NCI-H82 (cell line): ENCODE data around the gene CCDC33.

Experiments
- DNase-seq: peaks from one replicate; lab custom pipeline; 2025; lab: John Stamatoyannopoulos, UW

Gene CCDC33

GRCh38 chr15:74312445-74313007, 76.4 kb downstream of the CCDC33 start:
- DNase-seq = peak; percentile 98

- DNase-seq = no peak
Measured at GRCh38 chr15:74313889-74314288, 77.8 kb downstream of the CCDC33 start.

GRCh38 chr15:74314795-74315438, 78.8 kb downstream of the CCDC33 start:
- no peak for DNase-seq

GRCh38 chr15:74315626-74316025, 79.5 kb downstream of the CCDC33 start:
- DNase-seq = no peak

GRCh38 chr15:74316141-74316540, 80.0 kb downstream of the CCDC33 start:
- DNase-seq = no peak

- peak; percentile 93 for DNase-seq
Measured at GRCh38 chr15:74317820-74318375, 81.8 kb downstream of the CCDC33 start.

GRCh38 chr15:74318376-74319137, 82.4 kb downstream of the CCDC33 start:
- DNase-seq = peak; percentile 60

GRCh38 chr15:74319138-74319460, 83.0 kb downstream of the CCDC33 start:
- no peak for DNase-seq

- DNase-seq = peak; percentile 30
Measured at GRCh38 chr15:74319596-74320351, 83.6 kb downstream of the CCDC33 start.

- peak; percentile 95 for DNase-seq
Measured at GRCh38 chr15:74320352-74321247, 84.5 kb downstream of the CCDC33 start.

GRCh38 chr15:74322558-74323180, 86.5 kb downstream of the CCDC33 start:
- peak; percentile 89 for DNase-seq

GRCh38 chr15:74324714-74325113, 88.6 kb downstream of the CCDC33 start:
- no peak for DNase-seq

- no peak for DNase-seq
Measured at GRCh38 chr15:74326746-74327145, 90.6 kb downstream of the CCDC33 start.

- no peak for DNase-seq
Measured at GRCh38 chr15:74327756-74328155, 91.6 kb downstream of the CCDC33 start.

GRCh38 chr15:74328331-74329056, 92.4 kb downstream of the CCDC33 start:
- no peak for DNase-seq

GRCh38 chr15:74330861-74331408, 94.8 kb downstream of the CCDC33 start:
- DNase-seq = no peak

- no peak for DNase-seq
Measured at GRCh38 chr15:74332011-74332410, 95.9 kb downstream of the CCDC33 start.

GRCh38 chr15:74332611-74333010, 96.5 kb downstream of the CCDC33 start:
- no peak for DNase-seq

GRCh38 chr15:74333093-74333492, 97.0 kb downstream of the CCDC33 start:
- DNase-seq = no peak

- DNase-seq = no peak
Measured at GRCh38 chr15:74333662-74334061, 97.5 kb downstream of the CCDC33 start.
